NCI-H1092 (cell line): ENCODE data around the gene NIT2.
"Not testable (repeated sequence)": the region's sequence is repeated elsewhere in the genome, so short reads cannot be mapped to it uniquely, and the experiment has no call there.

ENCODE experiments used
- DNase-seq: peaks from one replicate; lab custom pipeline; 2025; lab: John Stamatoyannopoulos, UW

Gene NIT2

DNA sequence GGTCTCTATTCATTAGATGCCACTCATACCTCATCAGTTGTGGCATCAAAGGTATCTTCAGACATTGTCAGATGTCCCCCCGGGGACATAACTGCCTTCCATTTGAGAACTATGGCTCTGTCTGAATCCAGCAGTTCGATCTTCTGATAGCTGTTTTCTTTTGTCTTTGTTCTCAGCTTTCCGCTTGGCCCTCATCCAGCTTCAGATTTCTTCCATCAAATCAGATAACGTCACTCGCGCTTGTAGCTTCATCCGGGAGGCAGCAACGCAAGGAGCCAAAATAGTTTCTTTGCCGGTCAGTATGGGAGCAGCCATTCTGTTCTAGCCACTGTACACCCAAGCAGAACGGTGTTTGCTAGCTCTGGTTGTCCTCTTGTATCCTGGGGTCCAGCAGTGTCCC lies 4.4 kb downstream of the NIT2 start:
- DNase-seq, result no peak

DNA sequence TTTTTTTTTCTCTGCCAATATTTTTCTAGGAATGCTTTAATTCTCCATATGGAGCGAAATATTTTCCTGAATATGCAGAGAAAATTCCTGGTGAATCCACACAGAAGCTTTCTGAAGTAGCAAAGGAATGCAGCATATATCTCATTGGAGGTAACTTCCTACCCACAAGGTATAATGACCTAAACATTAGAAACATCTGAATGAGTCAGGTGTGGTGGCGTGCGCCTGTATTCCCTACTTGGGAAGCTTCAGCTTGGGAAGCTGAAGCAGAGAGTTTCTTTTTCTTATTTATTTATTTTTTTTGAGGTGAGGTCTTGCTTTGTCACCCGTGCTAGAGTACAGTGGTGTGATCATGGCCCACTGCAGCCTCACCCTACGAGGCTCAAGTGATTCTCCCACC lies 5.2 kb downstream of the NIT2 start:
- DNase-seq, result no peak

DNA sequence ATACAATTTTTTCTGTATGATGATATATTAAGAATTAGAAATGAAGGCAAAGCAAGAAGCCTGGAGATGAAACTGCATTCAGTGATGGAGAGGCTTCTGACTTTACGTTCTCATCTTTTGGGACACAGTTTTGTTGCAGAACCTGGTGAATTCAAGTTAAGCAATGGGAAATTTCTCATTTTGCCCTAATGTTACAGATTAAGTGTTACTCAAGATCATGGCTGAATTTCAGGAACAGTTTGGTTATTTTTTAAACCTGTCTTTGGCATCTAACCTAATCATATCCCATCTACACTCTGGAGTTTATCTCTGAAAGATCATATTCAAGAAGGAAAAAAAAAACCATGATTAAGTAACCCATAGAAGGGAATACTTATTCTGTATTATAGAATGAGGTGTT lies 6.0 kb downstream of the NIT2 start:
- no peak for DNase-seq

DNA sequence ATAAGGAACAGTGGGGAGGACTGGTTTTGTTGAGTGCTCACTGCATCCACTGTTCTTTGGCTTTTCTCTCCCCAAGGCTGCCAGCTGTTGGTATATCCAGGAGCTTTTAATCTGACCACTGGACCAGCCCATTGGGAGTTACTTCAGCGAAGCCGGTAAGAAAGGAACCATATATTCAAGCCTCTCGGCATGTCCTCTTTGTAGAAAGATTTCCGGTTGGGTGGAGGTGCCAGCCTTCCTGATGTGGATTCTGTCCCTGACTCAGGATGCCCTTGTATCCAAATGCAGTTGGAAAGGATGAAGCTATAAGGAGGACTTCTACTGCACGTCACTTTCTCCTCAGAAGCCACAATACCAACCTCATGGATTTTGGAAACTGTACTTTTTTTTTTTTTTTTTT lies 14.2 kb downstream of the NIT2 start:
- DNase-seq, result no peak

DNA sequence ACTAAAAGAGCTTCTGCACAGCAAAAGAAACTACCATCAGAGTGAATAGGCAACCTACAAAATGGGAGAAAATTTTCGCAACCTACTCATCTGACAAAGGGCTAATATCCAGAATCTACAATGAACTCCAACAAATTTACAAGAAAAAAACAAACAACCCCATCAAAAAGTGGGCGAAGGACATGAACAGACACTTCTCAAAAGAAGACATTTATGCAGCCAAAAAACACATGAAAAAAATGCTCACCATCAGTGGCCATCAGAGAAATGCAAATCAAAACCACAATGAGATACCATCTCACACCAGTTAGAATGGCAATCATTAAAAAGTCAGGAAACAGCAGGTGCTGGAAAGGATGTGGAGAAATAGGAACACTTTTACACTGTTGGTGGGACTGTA lies 17.2 kb downstream of the NIT2 start:
- DNase-seq, result not testable (repeated sequence)

DNA sequence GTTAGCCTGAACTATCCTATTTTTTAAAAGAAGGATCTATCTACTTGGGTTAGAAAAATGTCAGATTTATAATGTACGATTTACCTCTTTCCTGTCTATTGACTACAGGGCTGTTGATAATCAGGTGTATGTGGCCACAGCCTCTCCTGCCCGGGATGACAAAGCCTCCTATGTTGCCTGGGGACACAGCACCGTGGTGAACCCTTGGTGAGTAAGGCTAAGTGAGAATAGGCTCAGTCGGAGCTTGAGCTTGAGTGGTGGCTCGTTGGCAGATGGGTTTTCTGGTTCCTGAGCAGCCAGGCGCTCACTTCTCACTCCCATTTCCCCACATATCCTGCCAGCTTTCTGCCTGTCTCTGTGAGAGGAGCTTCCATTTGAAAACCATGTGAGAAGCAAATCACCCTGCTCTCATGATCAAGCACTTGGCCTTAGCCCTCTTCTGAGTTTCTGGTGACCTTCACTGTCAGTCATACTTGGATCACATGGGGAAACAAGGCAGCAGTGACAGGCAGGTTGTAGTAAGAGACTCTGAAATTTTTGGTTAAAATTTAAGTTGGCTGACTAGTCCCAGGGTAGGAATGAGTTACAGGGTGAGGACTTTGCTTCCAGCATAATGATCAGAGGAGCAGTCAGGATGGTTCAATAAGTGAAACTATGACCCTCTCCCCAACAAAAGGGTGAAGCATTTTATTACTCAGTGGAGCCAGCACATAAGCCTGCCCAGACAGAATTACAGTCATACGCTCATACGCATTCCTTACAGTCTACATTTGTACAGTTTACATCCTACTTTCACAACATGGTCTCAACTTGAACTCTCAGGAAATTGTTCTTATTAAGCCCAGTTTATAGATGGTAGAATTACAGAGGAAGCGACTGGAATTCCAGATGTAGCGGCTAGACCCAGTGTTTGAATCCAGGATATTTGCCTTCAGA lies 18.0 kb downstream of the NIT2 start:
- DNase-seq, result no peak

DNA sequence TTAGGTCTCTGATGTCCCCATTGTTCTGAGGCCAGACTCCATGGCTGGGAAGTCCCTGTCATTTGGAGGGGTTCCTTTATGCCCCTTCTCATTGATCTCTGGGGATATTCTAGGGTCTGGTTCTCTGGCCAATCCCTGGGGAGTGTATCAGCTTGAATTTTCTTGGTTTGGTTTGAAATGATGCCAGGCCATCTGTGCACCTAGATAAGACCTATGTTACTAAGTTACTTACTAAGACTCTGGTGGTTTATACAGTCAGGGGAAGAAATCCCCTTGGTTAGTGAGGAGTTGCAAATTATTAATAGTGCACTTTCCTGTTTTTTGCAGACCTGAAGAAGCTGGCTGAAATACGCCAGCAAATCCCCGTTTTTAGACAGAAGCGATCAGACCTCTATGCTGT lies 20.3 kb downstream of the NIT2 start:
- DNase-seq, result no peak

DNA sequence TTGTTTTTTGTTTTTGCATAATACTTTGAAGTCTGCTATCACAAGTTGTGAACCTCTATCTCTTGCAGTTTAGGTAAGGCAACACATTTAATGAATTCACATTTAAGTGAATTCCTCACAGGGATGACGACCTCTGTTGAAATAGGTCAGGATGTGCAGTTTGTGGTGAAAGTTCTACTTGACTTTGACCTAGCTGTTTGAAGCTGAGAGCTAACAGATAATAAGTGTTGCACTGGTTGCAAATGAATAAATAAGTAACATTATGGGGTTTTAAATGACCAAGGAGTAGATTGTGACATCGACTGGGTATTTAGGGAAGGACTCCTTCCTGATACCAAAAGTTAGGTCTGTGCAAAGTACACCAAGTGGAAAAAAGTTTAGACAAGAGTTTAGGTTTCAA lies 23.9 kb downstream of the NIT2 start:
- no peak for DNase-seq

DNA sequence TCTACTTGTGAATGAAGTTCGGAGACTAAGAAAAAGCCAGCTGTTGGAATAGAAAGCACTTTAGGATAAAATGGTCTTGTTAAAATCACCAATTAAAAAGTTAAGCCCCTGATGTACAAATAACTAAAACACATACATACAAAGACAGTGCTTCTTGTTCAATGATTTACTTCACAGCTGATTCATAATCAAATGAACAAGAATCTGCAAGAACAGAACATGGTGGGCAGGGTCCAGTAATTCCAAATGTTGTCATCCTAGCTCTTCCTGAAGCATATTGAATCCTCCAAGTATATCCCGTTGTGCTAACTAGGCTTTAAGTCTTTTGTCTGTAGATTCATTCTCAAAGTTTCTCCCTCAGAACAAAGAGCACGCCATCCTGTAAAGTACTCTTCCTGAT lies 24.5 kb downstream of the NIT2 start:
- no peak for DNase-seq

DNA sequence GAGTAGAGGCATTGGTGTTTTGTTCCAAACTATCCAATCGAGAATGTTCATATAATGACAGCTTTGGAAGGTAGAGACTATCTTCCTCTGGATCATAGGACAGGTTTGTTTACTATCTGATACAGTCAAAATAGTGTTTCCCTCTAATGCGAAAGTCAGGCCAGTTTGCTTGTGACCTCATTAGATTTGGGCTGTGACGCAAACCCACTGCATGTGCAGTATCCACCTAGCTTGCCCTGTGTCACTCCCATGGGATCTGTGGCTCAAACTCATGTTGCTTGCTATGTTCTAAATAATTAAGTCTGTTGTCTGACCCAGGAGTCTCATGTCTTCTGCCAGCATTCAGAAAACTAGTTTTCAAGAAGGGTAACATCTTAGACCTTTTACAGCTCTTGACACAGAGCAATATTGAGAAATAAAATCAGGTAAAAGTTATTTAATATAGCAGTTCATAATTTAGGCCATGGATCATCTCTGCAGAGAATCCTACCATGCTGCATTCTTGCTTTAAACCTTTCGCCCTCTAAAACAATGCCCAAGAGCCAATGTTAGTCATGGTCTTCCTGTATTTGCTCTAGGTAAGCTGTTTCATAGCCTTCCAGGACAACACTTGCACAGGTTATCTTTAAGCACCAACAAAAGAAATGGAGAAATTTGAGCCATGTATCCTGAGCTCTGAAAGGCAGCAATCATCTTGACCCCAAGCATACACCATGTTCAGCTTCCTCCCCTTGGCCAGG lies 26.4 kb downstream of the NIT2 start:
- DNase-seq, result no peak

DNA sequence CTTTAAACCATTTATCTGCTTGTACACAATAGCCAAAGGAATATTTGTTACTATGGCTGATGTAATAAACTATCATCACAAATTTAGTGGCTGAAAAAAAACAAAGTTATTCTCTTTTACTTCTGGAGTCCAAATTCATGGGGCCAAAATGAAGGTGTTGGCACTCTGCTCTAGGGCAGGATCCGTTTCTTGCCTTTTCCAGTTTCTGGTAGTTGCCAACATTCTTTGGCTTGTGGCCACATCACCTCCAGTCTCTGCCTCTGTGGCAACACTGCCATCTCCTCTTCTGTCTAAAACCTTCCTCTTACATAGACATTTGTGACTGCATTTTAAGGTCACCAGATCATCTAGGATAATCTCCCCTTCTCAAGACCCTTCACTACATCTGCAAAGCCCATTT lies 27.3 kb downstream of the NIT2 start:
- no peak for DNase-seq

DNA sequence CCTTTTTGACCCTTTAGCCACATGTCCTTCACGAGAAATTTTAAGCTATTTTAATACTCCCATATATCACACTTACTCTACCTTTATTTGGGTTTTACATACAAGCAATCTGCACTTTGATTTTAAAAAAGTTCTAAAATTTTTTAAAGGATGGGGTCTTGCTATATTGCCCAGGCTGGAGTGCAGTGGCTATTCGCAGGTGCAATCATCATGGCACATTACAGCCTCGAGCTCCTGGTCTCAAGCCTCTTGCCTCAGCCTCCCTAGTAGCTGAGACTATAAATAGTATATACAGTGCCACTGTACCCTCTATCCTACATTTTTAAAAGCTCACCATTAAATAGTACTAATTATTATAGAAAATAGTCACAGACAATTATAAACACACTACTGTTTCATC lies 29.9 kb downstream of the NIT2 start:
- no peak for DNase-seq

DNA sequence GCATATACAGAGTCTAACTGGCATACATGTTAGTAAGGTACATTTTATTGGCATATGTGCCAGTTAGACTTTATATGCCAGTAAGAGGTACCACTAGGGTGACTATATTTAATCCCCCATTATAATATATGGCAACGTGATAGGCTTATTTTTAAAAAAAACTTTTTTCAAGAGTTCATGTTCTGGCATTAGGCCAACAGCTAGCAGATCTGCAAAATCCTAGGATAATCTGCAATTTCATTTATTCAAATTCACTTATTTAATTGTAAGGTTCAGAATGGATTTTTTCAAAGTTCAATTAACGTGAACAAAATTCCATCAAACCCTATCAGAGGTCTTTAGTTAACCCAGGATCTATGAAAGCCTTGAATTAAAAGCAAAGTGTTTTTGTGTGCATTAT lies 31.9 kb downstream of the NIT2 start:
- DNase-seq, result no peak

DNA sequence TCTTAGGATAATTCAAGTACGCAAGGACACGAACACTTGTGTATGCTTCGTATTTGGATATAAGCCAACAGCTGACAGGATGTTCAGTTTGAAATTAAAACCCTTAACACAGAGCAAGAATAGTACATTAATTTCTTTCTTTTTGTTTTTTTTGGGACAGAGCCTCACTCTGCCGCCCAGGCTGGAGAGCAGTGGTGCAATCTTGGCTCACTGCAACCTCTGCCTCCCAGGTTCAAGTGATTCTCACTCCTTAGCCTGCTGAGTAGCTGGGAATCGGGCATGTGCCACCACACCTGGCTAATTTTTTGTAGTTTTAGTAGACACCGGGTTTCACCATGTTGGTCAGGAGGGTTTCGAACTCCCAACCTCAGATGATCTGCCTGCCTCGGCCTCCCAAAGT lies 33.9 kb downstream of the NIT2 start:
- no peak for DNase-seq

DNA sequence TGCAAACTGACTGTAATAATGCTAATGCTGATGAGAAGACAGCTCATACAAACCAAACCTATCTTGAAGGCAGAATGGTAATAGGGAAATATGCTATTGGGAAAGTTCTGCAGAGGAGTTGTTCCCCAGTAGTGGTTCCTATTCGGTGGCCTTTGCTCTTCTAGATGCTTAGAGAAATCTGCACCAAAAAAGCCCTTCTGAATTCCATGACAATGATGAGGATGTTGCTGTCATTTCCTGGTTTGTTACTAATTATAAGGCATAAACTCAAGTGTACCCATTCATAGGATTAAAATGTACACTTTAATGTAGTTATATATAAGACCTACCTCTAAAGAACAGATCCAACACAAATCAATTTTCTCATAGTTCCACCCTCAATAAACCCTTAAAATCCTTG lies 36.2 kb downstream of the NIT2 start:
- DNase-seq, result no peak

DNA sequence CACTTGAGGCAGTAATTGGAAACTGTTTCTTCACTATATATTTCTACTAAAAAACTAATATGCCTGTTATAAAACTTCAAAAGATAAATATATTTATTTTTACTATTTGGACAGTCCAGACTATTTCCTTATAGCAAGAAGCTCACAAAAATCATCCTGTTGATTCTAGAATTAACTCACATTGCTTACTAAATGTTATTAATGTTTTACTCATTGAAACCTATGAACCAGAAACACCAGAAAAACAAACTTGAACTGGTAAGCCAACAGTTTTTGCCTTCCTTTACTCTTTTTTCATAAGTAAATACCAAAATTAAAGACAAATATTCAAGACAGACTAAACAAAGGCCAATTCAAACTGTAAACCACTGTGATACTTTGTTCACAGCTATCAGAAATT lies 40.0 kb downstream of the NIT2 start:
- DNase-seq, result no peak

DNA sequence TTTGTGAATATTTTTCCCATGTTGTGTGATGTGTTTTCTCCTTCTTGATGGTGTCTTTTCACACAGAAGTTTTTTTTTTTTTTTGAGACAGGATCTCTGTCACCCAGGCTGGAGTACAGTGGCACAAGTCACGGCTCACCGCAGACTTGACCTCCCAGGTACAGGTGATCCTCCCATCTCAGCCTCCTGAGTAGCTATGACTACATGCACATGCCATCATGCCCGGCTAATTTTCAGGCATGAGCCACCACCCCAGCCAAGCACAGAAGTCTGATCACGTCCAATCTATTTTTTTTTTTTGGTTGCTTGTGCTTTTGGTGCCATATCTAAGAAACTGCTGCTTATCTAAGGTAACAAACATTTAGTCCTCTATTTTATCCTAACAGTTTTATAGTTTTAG lies 41.7 kb downstream of the NIT2 start:
- no peak for DNase-seq

DNA sequence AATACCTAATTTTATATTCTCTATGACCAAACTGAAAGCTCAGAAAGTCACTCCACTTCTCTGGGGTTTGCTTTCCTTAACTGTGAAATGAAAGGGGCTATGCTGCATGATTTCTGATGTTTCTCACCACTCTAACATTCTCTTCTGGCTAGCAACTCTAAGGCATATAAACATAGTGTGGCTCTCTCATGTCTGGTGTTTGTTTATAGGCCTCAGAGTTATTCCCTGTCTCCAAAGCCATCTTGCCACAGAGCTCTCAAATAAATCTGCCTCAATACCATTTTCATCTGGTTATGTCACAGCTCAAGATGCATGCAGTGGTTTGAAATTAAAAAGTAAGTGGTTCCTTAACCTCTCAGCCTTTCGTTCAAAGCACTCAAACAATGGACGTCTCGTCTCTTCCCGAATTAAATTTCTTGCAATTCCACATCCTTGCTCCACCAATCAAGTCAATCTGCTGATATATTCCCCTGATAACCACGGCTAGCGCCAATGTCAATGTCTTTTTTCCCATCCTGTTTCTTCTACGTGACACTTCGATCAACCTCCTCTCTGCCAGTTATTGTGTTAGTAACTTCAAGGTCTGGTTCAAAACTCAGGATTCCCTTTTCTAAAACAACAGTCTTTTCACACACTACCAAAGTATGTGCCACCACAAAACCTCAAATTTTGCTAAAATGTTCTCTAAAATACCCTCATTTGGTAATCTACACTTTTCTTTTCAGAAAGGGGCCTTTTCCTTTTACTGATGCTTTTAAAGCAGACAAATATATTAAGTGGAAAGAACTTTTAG lies 50.4 kb downstream of the NIT2 start:
- DNase-seq, result no peak

DNA sequence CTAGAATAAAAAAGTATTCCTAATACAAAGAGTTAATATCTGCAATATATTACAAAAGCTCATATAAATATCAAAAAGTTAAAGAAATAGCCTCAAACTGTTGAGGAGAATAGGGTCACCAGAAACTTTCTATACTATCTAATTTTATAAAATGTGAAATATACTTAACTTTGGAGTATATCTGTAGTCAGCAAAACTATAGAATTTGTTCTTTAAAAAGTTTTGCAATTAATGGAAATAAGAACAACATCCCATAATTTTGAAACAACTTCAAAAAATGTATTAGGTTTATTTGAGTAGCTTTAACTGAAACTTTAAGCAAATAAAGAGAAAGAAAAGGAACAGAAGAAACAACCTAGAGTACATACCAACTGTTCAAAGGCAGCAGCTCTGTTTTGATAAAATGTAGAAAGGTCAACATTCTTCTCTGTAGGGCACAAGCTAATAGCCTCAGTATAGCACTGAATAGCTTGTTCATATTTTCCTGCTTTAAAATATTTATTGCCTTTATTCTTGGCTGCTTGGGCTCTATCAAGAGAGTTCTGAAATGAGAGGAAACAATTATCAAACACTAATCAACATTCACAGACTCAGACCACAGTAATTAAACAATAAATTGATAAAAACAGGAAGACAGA lies 52.0 kb downstream of the NIT2 start:
- no peak for DNase-seq

DNA sequence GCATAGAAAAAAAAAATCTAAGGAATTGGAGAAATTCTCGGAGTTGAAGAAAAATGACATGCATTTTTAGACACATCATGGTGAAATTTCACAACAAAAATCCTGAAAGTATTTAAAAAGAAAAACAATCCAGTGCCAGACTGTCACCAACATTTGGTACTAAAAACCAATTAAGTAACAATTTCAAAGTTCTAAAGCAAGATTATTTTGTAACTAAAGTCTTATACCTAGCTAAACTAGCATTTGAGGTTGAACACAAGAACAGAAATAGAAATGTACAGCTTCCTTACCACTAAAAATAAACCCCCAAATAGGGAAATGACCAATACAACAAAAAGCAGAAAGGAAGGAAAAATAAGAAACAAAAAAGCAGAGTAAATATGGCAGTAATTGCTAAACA lies 54.5 kb downstream of the NIT2 start:
- no peak for DNase-seq

DNA sequence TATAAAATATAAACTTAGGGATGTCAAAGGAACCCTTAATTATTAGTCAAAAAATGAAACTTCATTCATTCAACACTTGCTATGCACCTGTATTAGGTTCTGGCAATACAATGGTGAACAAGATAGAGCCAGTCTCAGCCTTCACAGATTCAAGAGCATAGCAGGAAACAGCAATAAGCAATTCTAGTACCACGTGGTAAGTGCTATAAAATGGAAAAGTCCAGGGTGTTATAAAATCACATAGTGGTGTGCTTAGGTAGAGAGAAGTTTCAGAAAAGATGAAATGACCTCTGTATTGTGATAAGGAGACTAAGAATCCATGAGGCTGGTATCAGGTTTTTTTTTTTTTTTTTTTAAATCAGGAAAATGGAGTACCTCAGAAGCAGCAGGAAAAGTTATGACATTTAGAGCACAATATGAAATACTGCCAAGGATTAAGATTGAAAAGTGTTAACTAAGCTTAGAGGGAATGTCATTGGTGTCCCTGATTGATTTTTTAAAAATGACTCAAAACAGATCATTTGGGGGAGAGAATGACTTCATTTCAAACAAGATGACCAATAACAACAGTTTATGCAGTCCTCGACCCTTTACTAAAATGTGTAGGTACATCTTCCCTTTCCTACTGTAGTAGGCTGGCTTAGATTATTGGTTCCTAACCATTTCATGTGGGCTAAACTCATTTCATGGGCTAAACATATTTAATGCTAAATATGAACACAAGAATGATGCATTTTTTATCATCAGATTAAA lies 61.3 kb downstream of the NIT2 start:
- DNase-seq, result no peak
